AG04450 (cell line): ENCODE data around the gene LHB. TPM values are rescaled to one million over a fixed set of nuclear protein-coding genes. Genes with fewer than 3 reads are reported as not detected.

Experiments
- CTCF ChIA-PET: fragments of 300-600, 350-600 bp; formaldehyde crosslinking; extraction: SDS; loops from one replicate; lab custom pipeline; 2022; ENCODE audit warnings: antibody characterized with exemption, inconsistent platforms; lab: Charles Lee
- POLR2A ChIA-PET: fragments of 350-600 bp; formaldehyde crosslinking; extraction: SDS; loops from one replicate; lab custom pipeline; 2021; ENCODE audit warnings: antibody characterized with exemption, inconsistent platforms; lab: Yijun Ruan, JAX
- DNase-seq: peaks from one replicate; pipeline ENCODE4 v3.0.0-alpha.2; 2011; ENCODE audit warnings: low read depth, low spot score
- H3K27ac ChIP-seq: one replicate; pipeline ENCODE4 v1.5.1; 2012; ENCODE audit warnings: low read depth, low read length, control low read depth
- H3K27me3 ChIP-seq: one replicate; pipeline ENCODE4 v1.6.0; 2012; ENCODE audit warnings: low read length; ENCODE audit not compliant: control insufficient read depth, insufficient read depth
- H3K4me3 ChIP-seq: 2 replicates; pipeline ENCODE4 v1.5.1; 2011; ENCODE audit warnings: mild to moderate bottlenecking, low read depth, low read length, control low read depth
- H3K9me3 ChIP-seq: 2 replicates; pipeline ENCODE4 v1.5.1; 2012; ENCODE audit warnings: low read length; ENCODE audit not compliant: control insufficient read depth, insufficient read depth
- polyA plus RNA-seq: library from polyadenylated mRNA; depleted of rRNA; stranded (reverse); fragments of >200 nt; gene quantifications from 2 replicates; pipeline ENCODE4 v1.2.3, GENCODE V29; 2011
- TF ChIP-seq, protein P1 (sequence below): IDR thresholded peaks from 2 replicates; pipeline ENCODE4 v1.5.1; 2011; ENCODE audit warnings: low read depth, low read length, control low read depth, inconsistent platforms

LHB gene
- polyA plus RNA-seq, 1 experiment, result not detected

DNA sequence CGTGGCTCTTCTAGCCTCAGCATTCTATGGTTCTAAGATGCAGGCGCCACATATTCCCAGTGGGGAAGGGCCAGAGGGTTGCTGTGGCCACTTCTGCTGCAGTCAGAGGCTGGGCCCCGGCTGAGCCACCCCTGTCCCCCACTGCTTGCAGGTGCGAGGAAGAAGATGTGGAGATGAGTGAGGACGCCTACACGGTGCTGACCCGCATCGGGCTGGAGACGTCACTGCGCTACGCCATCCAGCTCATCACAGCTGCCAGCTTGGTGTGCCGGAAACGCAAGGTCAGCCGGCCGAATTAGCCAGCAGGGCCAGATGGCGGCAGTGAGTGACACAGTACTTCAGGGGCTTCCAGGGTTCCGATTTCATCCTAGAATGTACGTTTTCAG lies 2.0 kb downstream of the LHB start:
- CTCF ChIA-PET, result no interaction called here
- Histone ChIP-seq H3K27ac (no peak overlapping the region), H3K9me3 (no peaks in the 10 kb centered on the region; the same call in 1 of the 2 replicates), H3K27me3 (no peaks in the 10 kb centered on the region), H3K4me3 (no peak overlapping the region)
- POLR2A ChIA-PET, result no interaction called here
- TF ChIP-seq, protein P1, sequence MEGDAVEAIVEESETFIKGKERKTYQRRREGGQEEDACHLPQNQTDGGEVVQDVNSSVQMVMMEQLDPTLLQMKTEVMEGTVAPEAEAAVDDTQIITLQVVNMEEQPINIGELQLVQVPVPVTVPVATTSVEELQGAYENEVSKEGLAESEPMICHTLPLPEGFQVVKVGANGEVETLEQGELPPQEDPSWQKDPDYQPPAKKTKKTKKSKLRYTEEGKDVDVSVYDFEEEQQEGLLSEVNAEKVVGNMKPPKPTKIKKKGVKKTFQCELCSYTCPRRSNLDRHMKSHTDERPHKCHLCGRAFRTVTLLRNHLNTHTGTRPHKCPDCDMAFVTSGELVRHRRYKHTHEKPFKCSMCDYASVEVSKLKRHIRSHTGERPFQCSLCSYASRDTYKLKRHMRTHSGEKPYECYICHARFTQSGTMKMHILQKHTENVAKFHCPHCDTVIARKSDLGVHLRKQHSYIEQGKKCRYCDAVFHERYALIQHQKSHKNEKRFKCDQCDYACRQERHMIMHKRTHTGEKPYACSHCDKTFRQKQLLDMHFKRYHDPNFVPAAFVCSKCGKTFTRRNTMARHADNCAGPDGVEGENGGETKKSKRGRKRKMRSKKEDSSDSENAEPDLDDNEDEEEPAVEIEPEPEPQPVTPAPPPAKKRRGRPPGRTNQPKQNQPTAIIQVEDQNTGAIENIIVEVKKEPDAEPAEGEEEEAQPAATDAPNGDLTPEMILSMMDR, result no peak
- no peak for DNase-seq

DNA sequence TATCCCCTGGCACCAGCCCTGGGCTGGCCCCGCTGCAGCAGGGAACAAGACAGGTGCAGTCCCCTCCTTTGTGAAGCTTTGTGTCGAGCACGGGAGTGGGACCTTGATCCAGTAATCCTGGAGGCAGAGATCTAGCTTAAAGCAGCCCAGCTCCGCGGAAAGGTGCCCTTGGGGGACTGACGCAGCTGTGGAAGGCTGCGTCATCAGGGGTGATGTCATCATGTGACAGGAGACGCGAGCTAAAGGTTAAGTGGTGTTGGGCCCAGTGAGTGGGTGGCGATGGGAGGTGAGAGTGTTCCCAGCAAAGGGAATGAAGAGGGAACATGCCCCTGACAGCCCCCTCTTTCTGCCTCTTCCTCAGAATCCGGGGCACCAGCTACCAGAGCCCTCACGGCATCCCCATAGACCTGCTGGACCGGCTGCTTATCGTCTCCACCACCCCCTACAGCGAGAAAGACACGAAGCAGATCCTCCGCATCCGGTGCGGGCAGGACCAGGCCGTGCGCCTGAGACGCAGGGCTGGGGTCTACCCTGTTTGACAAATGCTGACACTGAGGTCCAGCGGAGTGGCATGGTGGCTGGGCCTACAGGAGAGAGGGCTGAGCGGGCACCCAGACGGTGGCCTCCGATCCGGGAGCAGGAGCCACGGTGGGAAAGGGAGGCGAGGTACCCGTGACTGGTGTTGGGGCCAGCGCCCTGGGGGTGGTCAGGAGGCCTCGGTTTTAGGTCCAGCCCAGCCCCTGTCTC lies 2.6 kb downstream of the LHB start:
- TF ChIP-seq, protein P1, result no peak
- Histone ChIP-seq H3K27ac (no peak overlapping the region), H3K4me3 (no peak overlapping the region), H3K27me3 (no peaks in the 10 kb centered on the region), H3K9me3 (no peaks in the 10 kb centered on the region; the same call in 1 of the 2 replicates)
- DNase-seq, result no peak
- CTCF ChIA-PET, result interaction anchor here (1.2 to 2.3 kb wide), 2 partner anchors 14 to 21 kb away, joined by 4 to 12 read pairs; partner anchors contain the start of genes GYS1 and RUVBL2
- POLR2A ChIA-PET, result no interaction called here

DNA sequence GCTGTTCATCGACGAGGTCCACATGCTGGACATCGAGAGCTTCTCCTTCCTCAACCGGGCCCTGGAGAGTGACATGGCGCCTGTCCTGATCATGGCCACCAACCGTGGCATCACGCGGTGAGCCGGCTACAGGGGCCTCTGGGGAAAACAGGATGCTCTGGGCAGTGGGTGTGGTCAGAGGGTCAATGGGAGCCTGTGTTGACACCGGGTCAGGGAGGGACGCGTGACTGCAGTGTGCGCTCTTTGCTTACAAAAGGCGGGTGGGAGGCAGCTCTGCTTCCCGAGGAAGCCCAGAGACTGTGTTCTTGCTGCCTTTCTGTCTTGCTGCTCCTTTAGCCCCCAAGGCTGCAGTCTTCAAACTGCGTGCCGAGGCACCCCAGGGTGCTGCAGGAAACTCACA lies 5.7 kb downstream of the LHB start:
- Histone ChIP-seq H3K9me3 (no peaks in the 10 kb centered on the region; the same call in 1 of the 2 replicates), H3K4me3 (no peak overlapping the region), H3K27ac (no peak overlapping the region), H3K27me3 (no peaks in the 10 kb centered on the region)
- CTCF ChIA-PET, result interaction anchor here (1.2 kb wide), 1 partner anchor 11 kb away, joined by 4 read pairs; no protein-coding TSS in a partner anchor
- DNase-seq, result no peak
- POLR2A ChIA-PET, result no interaction called here
- TF ChIP-seq, protein P1, result no peak

DNA sequence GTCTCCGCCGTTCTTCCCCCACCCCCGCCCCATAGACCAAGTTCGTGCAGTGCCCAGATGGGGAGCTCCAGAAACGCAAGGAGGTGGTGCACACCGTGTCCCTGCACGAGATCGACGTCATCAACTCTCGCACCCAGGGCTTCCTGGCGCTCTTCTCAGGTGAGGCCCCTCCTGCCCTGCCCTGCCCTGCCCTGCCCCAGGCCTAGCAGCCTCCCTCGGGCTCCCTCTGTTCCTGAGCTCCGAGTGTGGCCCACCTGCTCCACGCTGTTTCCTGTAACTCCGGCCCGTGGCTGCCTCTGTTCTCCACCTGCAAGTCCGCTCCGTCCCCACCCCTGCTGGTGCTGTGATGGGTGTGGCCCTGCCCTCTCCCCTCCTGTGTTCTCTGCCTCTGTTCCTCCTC lies 6.4 kb downstream of the LHB start:
- H3K9me3 ChIP-seq, result no peaks in the 10 kb centered on the region; the same call in 1 of the 2 replicates
- H3K27ac ChIP-seq, result no peak overlapping the region
- POLR2A ChIA-PET, result no interaction called here
- CTCF ChIA-PET, result interaction anchor here (1.2 to 2.2 kb wide), 2 partner anchors 11 to 17 kb away, joined by 4 to 14 read pairs; partner anchors contain the start of genes GYS1 and RUVBL2
- TF ChIP-seq, protein P1, result no peak
- no peaks in the 10 kb centered on the region for H3K27me3 ChIP-seq
- no peak for DNase-seq
- H3K4me3 ChIP-seq, result no peak overlapping the region

DNA sequence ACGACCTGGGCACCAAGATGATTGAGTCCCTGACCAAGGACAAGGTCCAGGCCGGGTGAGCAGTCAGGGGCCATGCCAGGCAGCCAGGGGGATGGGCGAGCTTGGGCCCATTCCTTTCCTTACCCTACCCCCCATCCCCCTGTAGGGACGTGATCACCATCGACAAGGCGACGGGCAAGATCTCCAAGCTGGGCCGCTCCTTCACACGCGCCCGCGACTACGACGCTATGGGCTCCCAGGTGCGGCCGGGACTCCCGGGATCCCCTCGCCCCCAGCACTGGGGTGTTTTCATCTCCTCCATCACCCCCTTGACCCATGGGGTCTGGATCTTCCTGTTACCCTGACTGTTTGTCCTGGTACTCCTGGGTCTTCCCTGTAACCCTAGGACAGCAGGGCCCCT lies 7.1 kb downstream of the LHB start:
- ChIA-PET CTCF (interaction anchor here (1.0 to 2.9 kb wide), 4 partner anchors 10 to 137 kb away, joined by 3 to 30 read pairs (median 10); partner anchors contain the start of genes GYS1 and RUVBL2), POLR2A (no interaction called here)
- DNase-seq, result no peak
- Histone ChIP-seq H3K9me3 (no peaks in the 10 kb centered on the region; the same call in 1 of the 2 replicates), H3K4me3 (no peak overlapping the region), H3K27me3 (no peaks in the 10 kb centered on the region), H3K27ac (no peak overlapping the region)
- TF ChIP-seq, protein P1, result no peak
